RKO (cell line): ENCODE results near the gene DUOXA2.
A peak's percentile ranks its signal among the peaks of the same experiment; 100 is the strongest.
"Not testable (repeated sequence)": the region's sequence is repeated elsewhere in the genome, so short reads cannot be mapped to it uniquely, and the experiment has no call there.

Source experiments
- DNase-seq: peaks from one replicate; pipeline ENCODE4 v3.0.0-alpha.2; 2016; ENCODE audit warnings: low spot score

Gene DUOXA2

GRCh38 chr15:45114076-45114750, at the start of gene DUOXA2, which contains the start of gene DUOX2:
TSS of gene DUOXA2 (plus strand) at chr15:45114326. CDS start at chr15:45114606, 280 bp downstream.
TSS of gene DUOX2 (minus strand) at chr15:45114172. CDS start at chr15:45113411, 761 bp downstream.
- DNase-seq: no peak

DNA sequence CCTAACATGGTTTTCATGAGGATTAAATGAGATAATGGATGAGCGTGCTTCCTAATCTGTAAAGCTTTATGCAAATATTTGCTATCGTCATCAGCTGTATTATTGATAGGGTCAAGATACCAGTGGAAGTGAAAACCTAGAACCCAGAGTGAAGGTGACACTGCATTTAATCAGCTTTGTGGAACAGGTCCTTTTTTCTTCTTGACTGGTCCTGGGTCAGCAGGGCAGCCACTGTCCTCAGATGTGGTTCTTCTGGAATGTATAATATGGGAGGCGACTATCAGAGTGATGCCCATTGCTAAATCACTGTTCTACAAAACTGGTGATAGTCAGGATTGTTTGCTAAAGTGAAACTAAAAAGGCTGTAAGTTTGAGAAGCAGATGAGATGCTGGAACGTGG, 49.7 kb upstream of the DUOXA2 start:
- no peak for DNase-seq

GRCh38 chr15:45069942-45070360, 44.2 kb upstream of the DUOXA2 start:
- DNase-seq: not testable (repeated sequence)

DNA sequence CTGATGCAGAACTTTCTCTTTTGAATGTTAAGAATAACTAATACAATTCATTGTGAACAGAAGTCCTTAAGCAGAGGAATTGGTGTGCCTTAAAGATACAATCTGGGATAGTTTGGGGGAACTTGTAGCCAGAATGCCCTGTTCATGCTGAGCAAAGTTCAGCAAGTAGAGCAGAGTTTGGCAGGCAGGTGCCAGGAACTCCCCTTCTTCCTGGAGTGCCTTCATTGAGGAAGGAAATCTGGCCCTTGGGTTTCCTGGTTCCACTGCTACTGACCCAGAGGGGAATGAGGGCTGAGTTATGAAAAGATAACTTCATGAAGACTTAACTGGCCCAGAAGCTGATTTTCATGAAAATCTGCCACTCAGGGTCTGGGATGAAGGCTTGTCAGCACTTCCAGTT, 40.5 kb upstream of the DUOXA2 start:
- DNase-seq: not testable (repeated sequence)

DNA sequence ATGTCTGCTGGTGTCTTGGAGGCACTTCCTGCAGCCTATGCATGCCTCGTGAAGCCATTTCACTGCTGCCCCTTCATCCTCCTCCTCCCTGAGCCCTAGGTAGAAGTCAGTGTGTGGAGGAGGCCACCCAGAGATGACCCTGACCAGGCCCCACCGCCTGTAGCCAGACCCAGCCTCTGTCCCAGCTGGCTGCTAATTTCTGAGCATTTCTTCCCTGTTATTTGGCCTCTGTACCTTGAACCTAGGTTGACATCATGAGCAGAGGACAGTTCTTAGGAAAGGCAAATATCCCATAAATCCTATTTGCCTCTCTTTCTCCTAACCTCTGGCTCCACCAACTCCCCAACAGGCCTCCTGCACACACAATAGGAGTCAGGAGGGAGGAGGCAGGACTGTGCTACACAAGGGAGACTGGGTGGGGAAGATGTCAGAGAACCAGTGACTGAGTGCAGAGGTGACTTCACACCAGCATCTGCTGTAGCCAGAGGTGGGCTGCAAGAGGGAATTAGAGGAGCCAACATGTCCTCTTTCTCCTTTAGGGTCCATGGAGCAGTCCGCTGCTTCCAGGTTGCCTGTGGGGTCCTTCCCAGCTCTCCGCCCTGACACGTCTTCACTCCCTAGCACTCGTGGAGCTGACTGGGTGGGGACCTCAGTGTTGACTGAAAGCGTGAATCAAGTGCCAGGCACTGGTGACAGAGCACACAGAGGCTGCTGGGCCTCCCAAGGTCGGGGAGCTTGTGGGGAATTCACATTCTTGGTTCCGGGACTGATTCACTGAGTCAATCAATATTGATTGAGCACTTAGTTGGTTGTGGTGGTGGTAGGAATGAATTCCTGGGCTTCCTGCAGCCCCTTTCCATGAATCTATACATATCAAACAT, 38.4 kb upstream of the DUOXA2 start:
- DNase-seq: not testable (repeated sequence)

DNA sequence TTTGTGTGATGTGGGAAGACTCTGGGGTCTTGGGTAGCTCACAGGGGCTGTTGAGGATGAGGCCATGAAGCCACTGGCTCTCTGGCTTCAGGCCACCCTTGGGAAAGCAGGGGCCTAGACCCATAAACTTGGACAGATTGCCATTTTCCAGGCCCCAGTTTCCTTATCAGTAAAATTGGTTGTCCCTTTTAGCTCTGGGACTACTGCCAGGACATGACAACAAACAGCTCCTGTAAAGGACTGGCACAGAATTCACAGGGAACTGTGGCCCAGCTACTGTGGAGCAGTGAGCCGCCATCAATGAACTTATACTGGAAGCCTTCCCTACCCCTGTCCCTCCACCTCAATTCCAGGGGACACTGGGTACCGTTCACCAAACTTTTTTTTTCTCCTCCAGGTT, 36.7 kb upstream of the DUOXA2 start:
- DNase-seq: not testable (repeated sequence)

DNA sequence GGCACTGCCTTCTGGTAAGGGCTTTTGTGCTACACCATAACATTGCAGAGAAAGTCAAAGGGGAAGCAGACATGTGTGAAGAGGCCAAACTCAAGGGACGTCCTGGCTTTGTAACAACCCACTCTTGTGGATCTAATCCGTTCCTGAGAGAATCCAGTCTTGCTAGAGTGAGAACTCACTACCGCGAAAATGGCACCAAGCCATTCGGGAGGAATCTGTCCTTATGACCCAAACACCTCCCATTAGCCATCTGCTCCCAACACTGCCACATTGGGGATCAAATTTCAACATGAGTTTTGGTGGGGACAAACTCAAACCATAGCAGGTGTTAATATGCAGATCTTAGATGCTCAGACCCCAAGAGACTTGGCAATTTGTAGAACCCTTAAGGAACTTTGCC, 34.9 kb upstream of the DUOXA2 start:
- not testable (repeated sequence) for DNase-seq

DNA sequence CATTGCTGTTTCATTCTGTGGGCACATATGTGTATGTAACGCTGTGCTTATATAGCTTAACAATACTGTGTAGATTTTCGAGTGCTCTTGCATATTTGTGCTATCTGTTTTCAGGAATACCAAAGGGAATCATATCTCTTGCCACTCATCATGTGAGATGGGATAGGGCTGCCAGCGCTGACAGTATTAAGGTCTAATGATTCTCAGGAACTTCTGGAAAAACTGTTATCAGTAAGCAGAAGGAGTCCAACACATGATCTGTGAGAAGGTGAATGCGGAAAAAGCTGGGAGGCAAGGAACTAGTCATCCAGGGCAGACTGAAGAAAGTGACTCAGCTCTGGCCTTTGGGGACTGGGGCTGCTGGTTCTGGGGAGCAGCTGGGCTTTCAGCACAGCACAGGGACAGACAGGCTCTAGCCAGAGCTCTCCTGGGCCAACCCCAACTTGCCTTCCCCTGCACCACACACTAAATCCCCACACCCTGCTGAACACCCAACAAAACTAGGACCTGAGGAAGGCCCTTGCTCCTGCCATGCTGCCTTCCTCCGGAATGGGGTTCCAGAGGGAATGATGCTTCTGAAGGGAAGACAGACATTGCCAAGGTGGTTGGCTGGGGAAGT, 34.4 kb upstream of the DUOXA2 start:
- DNase-seq: not testable (repeated sequence)

GRCh38 chr15:45080593-45080992, 33.5 kb upstream of the DUOXA2 start:
- not testable (repeated sequence) for DNase-seq

- not testable (repeated sequence) for DNase-seq
These were observed 31.7 kb upstream of the DUOXA2 start for GRCh38 chr15:45082412-45082811.

DNA sequence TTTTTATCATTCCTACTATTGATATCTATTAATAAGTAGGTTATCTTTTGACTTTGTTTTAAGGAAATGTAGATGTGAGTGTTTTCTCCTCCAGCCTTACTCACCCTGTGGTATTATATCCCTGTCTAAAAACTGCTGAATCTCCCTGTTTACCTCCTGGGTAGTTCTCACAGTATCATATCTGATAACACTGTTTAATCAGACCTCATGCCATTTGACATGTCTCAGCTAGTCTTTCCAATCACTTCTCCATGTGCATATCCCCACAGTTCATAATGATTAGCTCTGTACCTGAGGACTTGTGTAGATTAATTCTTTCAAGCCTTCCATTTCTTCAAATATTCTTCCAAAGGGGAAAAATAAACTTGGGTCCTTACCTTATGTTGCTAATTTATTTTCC, 30.9 kb upstream of the DUOXA2 start:
- DNase-seq: no peak

DNA sequence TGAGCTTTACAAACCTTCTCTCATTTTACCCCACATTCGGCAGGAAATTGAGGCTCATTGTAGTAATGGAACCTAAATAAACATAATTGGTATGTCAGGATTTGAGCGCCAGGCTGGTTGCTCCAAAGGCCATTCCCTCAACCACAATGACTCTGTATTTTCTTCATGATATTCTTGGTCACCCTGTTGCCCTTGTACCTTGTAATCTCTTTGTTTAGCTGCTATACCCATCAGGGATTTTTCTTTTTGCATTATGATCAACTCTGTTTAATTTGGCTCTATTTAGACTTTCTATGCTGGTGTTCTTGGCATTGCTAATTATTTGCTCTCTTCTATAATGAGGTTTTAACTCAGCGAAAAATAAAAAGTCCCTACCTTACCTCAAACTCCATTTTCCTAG, 30.0 kb upstream of the DUOXA2 start:
- DNase-seq: no peak

- DNase-seq: peak; percentile 7
These were observed 26.6 kb upstream of the DUOXA2 start for GRCh38 chr15:45087513-45087912.

DNA sequence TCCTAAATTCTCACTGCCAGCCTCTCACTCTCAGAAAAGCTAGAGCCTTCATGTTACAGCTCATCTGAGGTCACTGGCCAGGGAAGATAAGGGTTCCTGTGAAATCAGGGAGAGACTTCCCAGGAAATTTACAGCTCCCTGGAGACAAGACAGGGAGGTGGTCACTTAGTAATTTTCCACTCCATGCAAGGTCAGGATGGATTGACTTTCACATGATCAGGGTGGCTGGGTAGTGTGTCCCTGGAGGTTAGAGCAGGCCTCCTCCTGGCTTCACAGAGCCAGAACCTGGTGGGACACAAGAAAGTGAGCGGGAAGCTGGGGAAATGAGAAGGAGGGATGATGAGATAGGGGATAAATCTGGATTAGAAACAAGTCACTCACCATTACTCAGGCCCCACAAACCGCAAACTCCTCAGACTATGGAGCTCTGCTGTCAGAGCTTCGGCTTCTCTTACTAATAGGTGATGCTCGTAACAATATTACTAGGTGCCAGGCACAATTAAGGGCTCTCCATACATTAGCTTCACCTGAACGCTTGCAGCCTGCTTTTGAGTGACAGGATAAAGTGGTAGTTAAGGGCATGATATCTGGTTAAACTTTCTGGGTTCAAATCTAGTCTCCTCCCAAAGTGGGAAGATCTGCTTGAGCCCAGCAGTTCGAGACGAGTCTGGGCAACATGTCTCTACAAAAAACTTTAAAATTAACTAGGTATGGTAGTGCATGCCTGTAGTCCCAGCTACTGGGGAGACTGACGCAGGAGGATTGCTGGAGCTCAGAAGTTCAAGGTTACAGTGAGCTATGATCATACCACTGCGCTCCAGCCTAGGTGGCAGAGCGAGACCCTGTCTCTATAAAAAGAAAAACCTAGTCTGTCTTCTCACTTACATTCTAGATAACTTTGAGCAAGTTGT, 25.1 kb upstream of the DUOXA2 start:
- DNase-seq: peak; percentile 34

DNA sequence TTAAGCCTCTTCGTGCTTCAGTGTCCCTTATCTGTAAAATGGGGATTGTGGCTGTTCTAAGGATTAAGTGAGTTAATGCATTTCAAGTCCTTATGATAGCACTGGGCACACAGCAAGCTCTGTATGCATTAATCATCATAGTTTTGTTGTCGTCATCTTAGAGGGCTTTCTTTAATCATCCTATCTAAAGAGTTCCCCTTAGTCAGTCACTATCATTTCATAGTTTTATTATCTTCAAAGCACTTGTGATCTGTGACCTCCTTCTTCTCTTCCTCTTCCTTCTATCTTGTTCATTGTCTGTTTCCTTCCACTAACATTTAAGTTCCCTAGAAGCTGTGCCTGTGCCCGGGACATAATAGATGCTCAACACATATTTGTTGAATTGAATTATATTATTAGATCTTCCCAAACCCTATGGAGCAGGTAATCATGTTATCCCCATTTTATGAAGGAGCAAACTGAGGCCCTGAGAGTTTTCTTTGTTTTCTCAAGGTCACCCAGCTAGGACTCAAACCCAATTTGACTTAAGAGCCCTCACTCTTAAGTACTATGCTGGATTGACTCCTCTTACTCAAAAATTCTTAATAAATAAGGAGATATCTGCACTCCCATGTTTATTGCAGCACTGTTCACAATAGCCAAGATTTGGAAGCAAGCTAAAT, 24.3 kb upstream of the DUOXA2 start:
- DNase-seq: no peak

- no peak for DNase-seq
These were observed 23.0 kb upstream of the DUOXA2 start for GRCh38 chr15:45091161-45091560.

GRCh38 chr15:45091576-45091975, 22.6 kb upstream of the DUOXA2 start:
- no peak for DNase-seq

DNA sequence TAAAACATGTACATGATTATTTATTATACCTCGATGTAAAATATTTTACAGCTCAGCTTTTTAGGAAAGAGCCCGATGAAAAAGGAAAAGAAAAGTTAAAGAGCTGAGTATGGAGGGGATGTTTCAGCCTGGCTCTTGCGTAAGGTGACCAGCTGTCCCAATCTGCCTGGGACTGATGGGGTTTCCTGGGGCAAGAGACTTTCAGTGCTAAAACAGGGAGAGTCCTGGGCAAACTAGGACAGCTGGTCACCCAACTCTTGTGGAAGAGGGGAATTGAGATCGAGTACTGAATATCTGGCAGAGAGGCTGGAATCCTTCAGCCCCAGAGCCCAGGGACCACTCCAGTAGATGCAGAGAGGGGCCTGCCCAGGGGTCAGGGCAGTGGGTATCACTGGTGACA, 21.1 kb upstream of the DUOXA2 start:
- no peak for DNase-seq

- no peak for DNase-seq
These were observed 20.3 kb upstream of the DUOXA2 start for GRCh38 chr15:45093622-45094357.

GRCh38 chr15:45094358-45094730, 19.8 kb upstream of the DUOXA2 start:
- no peak for DNase-seq
